Activated CD8-positive, alpha-beta memory T cell treated with anti-CD3 and anti-CD28 coated beads for 48 hours (primary cell): ENCODE data around the gene SKIC3.

Experiments
- DNase-seq, 3 experiments: peaks; one replicate each; pipeline ENCODE4 v3.0.0-alpha.2; 2020; ENCODE audit warnings: low read depth in 2 of 3, low spot score in 2 of 3

SKIC3 gene

DNA sequence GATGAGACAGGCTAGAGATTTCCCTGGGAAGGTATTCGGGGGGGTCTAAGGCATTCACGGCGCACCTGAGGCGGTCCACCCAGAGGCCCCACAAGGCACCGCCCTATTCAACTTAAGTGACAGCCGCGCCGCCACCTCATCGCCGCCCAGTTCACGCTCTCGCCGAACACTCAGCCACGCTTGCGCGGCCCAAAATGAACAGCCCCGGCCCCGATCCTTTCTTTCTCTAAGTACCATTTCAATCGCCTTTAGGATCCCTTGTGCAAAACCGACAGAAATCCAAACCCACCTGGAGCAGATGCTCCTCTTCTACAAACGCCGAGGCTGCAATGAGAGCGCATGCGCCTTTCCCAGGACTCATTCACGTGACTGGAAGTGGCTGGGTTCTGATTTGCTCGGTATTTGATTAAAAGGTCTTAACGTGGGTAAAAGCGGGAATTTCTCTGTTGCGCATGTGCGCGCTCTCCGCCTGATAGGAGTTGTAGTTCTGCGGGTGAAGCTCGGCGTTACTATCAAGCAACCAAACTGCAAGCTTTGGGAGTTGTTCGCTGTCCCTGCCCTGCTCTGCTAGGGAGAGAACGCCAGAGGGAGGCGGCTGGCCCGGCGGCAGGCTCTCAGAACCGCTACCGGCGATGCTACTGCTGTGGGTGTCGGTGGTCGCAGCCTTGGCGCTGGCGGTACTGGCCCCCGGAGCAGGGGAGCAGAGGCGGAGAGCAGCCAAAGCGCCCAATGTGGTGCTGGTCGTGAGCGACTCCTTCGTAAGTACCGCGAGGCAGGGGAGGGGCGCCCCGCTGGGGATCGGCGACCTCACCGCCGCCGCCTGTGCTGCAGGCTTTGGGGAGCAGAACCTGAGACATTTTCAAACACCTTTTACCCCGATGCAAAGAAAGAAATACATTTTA is at the start of gene SKIC3, which contains the start of gene ARSK:
Gene SKIC3, minus strand, starts transcription at position 331 of the 902 bp plus-strand sequence. CDS start 7,827 bp downstream, outside the sequence.
Gene ARSK, plus strand, starts transcription at position 455 of the 902 bp plus-strand sequence. Its CDS starts 178 bp downstream, at position 633.
- peak; percentile 67 to 77 (median 71) for DNase-seq

DNA sequence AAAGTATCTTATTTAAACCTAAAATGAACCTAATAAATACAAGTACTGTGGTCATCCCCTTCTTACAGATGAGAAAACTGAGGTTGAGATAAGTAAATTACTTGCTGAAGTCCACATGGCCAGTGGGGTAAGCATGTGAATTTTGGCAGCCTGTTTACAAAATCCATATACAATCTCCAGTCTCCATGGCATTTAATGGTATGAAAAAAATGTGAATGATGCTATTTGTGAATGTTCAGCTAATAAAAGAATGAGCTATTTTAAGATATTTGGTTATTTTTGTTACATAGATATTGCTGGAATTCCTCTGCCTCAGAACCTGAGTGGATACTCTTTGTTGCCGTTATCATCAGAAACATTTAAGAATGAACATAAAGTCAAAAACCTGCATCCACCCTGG is 45.8 kb upstream of the SKIC3 start:
- DNase-seq: no peak

DNA sequence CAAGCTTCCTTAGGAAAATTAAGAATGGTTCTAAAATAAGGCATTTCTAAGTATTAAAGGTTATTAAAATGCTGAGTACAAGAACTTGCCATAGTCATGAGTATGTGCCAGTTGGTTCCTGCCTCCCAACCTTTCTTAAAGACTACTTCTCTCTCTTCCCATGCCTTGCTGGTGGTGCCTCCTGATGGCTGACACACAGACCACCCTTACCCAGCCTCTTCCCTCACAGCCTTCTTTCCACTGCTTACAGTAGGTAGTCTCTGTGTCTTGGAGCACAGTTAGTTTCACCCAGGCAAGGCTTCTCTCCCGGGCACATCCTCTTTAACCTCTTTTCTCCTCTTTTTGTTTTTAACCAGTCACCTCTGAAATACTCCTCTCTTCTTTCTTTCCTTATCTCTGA is 44.5 kb upstream of the SKIC3 start:
- DNase-seq: no peak

DNA sequence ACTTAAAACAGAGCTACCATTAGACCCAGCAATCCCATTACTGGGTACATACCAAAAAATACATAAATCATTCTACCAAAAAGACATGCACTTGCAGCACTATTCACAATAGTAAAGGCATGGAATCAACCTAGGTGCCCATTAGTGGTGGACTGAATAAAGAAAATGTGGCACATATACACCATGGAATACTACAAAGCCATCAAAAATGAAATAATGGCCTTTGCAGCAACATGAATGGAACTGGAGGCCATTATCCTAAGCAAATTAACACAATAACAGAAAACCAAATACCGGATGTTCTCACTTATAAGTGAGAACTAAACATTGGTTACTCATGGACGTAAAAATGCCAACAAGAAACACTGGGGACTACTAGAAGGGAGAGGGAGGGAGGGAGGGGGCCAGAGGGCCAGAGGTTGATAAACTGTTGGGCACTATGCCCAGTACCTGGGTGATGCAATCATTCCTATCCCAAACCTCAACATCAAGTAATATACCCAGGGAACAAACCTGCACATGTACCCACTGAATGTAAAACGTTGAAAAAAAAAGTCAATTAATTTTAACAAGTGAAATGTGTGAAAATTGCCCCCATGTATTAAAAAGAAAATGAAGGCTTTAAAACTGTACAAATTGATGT is 40.6 kb upstream of the SKIC3 start:
- no peak for DNase-seq

DNA sequence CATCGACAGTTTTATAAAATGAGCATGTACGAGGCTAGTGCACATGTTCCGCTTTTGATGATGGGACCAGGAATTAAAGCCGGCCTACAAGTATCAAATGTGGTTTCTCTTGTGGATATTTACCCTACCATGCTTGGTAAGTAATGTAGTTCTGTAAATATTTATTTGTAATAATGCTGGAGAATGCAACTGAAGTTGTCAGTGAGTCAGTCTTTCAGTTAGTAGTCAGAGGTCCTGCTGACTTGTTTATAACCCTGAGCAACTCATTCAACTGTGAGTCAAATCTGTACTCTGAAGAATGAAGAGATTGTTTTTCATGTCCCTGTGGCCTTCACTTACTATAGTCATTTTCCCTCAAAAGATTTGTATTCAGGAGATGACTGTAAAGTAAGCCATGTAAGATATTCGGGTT is 36.7 kb upstream of the SKIC3 start:
- DNase-seq: no peak

DNA sequence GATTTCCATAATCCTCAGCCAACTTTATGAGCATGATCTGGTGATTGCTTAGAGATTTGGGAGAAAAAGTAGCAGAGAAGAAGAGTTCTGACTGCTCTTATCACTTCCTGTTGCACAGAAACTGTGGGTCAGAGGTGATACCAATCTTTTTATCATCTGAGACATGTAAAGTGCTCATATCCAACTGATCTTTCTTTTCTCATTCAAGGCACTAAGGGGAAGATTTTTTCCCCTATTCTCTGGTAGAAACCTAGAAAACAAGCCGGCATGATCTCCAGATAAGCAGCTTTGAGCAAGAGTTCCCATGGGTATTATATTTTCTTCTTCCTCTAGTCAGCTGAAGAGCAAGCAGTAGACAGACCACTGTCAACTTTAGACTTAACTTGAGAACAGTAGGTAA is 36.1 kb upstream of the SKIC3 start:
- DNase-seq: no peak

GRCh38 chr5:95583992-95584391 is 29.2 kb upstream of the SKIC3 start:
- no peak for DNase-seq

DNA sequence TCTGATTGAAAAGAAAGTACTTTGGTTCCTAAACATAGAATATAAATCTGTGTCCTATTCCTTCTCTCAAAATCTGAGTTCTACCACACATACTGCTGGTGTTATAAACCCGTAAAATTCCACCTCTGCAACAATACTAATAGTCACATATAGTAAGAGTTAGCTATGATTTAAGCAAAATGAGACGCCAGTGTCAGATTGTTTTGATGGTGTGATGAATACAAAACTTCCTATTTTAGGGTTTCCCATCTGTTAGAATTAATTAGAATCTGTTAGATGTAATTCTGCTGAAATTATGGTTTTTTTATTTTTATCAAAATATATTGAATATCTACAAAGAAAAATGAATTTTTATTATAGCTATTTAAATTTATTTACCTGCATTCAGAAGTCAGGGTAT is 26.8 kb upstream of the SKIC3 start:
- no peak for DNase-seq

DNA sequence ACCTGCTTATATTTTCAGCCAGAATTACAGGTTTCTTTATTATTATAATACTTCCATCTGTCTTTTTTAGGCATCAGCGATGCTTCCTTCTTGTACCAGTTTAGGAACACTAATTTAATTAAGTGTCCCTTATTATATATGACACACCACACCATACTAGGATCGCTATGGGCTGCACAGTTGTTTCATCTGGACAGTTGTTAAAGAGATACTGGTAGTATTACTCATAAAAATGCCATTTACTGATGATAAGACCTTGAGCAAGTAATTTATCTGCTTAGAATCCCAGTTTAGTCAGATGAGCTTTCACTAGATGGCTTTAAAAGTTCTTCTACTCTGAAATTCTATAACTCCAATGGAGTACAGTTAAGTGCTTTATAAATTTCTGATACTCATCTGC is 17.2 kb upstream of the SKIC3 start:
- no peak for DNase-seq

DNA sequence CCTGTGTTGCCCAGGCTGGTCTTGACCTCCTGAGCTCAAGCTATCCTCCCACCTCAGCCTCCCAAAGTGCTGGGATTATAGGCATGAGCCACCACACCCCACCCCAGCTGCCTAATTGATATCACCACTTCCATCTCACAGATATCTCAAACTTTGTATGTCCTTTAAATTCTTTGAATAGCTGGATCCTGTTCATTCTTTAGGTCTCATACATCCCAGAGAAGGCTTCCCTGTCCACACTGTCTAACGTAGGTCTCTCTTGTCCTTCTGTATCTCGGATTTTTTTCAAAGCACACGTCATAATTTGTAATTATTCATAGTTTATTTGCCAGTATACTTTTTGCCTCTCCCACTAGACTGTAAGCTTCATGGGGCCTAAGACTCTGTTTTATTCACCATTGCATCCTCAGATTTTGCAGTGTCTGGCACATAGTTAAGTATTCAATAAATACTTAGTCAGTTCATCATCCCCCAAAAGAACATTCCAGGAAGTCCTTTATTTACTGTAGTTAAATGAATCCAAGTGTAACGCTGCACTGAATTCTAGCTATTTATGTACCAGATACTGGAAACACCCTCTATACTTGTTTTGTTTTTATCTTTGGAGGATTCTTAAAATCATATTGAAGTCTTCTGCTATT is 10.6 kb upstream of the SKIC3 start:
- DNase-seq: no peak

DNA sequence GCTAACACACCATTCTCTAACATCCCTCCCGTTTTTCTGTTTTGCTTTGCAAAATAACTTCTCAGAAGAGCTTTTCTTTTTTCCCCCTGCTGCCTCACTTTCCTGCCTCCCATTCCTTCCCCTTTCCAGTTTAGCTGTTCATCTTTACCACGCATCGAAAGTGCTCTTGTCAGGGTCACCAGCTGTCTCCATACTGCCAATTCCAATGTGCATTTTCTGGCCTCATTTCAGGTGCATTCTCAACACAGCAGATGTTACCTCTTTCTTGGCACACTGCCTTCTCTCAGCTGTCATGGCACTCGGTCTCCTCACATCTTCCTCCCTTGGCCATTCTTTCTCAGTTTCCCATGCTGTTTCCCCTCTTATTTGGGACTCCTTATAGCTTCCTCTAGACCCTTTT is 9.7 kb upstream of the SKIC3 start:
- no peak for DNase-seq

GRCh38 chr5:95563367-95563766 is 8.6 kb upstream of the SKIC3 start:
- no peak for DNase-seq

DNA sequence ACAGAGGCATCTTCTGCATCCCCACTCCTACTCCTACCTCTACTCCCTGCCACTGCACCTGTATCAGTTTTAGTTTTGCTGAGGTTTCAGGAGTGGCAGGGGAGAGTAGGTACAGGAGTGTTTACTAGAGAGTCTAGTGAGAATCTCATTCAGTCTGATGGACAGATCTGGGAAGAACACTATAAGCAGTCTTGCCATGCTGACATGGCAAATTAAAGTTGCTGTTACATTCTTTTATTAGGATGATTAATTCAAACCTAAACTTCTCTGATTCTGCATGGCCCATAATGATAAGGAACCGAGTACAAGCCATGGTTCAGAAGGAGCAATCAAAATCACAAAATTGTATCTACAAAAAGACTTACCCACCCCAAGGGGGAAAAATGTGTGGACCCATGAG is 7.5 kb upstream of the SKIC3 start:
- DNase-seq: no peak

GRCh38 chr5:95557841-95558240 is 3.1 kb upstream of the SKIC3 start:
- no peak for DNase-seq

- no peak for DNase-seq
Observed at GRCh38 chr5:95555553-95555952, 776 bp upstream of the SKIC3 start.

DNA sequence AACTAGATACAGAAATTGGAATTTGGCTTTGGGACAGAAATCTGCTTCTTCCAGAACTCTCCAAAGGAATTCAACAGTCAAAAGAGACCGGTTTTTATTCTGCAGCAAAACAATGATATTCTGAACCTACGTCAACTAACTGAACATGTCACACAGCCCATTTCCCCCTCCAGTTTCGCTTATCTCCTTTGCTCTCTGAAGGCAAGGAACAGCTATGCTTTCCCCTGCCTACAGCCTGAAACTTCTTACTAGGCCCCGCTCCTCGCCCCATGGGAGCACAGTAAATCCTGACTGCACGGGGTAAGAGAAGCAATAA is 488 bp downstream of the SKIC3 start:
- DNase-seq: no peak

DNA sequence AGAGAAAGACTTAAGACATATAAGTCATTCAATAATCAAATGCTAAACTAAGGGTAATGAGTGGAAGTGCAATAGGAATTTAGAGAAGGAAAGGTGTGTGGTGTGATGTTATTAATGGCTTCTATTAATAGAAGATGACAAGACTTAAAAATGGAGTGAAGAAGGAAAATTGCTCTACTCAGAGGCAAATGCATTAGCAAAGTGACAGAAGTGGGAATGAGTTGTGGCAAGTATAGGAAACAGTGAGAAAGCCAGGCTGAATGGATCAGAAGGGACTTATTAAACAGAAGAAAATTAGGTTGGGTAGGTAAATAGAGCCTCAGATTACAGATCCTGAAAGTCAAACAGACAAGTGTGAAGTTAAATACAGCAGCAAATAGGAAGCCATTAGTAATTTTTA is 5.7 kb downstream of the SKIC3 start:
- no peak for DNase-seq

- no peak for DNase-seq
Observed at GRCh38 chr5:95543017-95543705, 11.6 kb downstream of the SKIC3 start.

- DNase-seq: no peak
Observed at GRCh38 chr5:95537501-95537900, 17.3 kb downstream of the SKIC3 start.

- DNase-seq: no peak
Observed at GRCh38 chr5:95533761-95534160, 21.0 kb downstream of the SKIC3 start.

DNA sequence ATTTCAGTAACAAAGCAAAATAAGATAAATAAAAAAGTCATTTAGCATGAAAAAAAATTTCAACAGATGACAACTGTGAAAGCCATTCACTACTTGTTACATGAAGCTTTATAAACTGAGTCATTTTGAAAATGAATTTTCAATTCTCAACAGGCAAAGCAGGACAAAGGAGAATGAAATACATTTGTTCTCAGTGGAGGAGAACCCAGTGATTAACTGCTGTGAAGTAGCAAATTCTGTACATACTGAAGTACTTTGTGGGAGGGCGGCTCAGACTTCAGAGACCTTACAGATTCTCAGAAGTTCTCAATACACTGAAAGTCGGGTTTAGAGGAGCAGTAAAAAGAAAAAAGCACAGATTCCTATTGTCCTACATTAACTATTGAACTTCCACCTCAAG is 21.7 kb downstream of the SKIC3 start:
- no peak for DNase-seq

DNA sequence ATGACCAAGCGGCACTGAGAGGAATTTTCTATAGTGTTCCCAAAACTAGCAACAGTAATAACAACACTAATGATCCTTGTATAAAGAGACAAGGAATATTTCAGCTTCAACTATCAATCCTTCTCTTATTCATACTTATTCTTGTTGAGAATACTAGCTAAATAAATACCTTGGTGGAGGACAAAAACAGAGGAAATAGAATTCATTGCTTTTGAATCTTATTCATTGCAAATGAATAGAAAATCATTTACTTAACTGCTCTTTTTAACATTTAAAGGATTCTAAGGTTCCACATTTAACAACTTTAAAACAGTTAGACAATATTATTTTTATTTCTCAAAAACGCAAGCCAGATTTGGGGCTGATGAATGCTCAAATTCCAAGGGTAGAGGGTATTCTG is 22.4 kb downstream of the SKIC3 start:
- DNase-seq: no peak
